OCI-LY3 (cell line): ENCODE results near the gene MT1M.

Source experiments
- EZH2phosphoT487 ChIP-seq: fragments of 200-600 bp; shearing (Covaris generic); IDR thresholded peaks from 2 replicates; pipeline ENCODE4 v1.6.1; 2018; ENCODE audit warnings: antibody characterized with exemption, mixed run types, low read depth
- TF ChIP-seq, protein P1 (sequence below): fragments of 200-600, 300-600 bp; sonication (generic); IDR thresholded peaks from 2 replicates; pipeline ENCODE4 v1.5.1; 2014; ENCODE audit warnings: antibody characterized with exemption, low read length, low read depth

DNA sequence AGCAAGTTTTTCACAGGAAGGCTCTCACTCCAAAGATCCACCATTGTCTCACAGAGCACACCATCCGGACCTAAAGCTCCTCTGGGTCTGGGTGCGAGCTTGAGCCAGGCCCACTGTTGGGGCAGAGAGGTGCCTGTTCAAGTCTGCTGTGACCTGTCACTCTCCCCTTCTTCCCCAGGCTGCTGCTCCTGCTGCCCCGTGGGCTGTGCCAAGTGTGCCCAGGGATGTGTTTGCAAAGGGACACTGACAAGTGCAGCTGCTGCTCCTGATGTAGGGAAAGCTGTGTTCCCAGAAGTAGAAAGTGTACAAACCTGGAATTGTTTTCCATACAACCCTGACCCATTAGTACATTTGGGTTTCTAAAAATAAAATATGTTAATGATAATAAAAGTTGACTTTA lies 45.0 kb downstream of the MT1M start:
- TF ChIP-seq, protein P1, sequence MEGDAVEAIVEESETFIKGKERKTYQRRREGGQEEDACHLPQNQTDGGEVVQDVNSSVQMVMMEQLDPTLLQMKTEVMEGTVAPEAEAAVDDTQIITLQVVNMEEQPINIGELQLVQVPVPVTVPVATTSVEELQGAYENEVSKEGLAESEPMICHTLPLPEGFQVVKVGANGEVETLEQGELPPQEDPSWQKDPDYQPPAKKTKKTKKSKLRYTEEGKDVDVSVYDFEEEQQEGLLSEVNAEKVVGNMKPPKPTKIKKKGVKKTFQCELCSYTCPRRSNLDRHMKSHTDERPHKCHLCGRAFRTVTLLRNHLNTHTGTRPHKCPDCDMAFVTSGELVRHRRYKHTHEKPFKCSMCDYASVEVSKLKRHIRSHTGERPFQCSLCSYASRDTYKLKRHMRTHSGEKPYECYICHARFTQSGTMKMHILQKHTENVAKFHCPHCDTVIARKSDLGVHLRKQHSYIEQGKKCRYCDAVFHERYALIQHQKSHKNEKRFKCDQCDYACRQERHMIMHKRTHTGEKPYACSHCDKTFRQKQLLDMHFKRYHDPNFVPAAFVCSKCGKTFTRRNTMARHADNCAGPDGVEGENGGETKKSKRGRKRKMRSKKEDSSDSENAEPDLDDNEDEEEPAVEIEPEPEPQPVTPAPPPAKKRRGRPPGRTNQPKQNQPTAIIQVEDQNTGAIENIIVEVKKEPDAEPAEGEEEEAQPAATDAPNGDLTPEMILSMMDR = no peak
- TF ChIP-seq EZH2phosphoT487 = no peak
